GM21786 (cell line): ENCODE data around the gene FBXO21.
"Not testable (repeated sequence)": the region's sequence is repeated elsewhere in the genome, so short reads cannot be mapped to it uniquely, and the experiment has no call there.

Source experiments
- ATAC-seq: cut with Tn5 transposase; IDR thresholded peaks from one replicate; pipeline ENCODE4 v1.9.1; 2021; ENCODE audit not compliant: unreplicated experiment

The FBXO21 gene

DNA sequence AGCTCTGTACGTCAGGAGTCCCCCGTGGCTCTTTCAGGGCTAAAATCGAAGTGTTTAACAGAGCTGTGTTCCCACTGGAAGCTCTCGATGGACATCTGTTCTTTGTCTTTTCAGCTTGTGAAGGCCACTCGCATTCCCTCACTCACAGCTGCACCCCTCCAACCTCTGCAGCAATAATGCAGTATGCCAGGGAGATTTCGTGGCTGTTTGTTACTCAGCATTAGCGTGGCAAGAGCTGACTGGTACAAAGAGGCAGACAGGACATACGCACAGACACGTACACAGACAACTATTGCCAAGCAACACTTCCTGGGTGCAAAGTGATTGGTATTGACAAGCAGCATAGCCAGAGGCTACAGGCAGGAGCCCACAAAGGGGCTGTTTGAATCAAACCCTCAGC is 11.8 kb upstream of the FBXO21 start:
- ATAC-seq, result no peak

DNA sequence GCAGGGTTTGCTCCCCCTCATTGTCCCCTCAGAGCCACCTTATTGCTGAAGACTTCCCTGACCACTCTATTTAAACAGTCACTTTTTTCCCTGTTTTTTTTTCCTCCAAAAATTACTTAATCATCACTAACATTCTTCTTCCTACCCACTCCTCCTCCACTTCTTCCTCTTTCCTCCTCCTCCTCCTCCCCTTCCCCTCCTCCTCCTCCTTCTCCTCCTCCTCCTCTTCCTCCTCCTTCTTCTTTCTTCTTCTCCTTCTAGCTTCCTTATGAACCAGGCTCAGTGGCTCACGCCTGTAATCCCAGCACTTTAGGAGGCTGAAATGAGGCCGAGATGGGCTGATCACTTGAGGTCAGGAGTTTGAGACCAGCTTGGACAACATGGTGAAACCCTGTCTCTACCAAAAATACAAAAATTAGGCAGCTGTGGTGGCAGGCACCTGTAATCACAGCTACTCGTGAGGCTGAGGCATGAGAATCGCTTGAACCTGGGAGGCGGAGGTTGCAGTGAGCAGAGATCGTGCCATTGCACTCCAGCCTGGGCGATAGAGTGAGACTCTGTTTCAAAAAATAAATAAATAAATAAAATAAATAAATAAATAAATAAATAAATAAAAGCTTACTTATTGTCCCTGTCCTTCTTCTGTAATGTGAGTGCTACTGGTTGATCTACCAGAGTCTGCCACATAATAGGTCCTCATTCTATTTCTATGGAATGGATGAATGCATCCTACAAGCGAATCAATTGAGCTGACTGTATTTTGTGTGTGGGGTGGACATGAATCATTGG is 9.9 kb upstream of the FBXO21 start:
- ATAC-seq, result not testable (repeated sequence)

DNA sequence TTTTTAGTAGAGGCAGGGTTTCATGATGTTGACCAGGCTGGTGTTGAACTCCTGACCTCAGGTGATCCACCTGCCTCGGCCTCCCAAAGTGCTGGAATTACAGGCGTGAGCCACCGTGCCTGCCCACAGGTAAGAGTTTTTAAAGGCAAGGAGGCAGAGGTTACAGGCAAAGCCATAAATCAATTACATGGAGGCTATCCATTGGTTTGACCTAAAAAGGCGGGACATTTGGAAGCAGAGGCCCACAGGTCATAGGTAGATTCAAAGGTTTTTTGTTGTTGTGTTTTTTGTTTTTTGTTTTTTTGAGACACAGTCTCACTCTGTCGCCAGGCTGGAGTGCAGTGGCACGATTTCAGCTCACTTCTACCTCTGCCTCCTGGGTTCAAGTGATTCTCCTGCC is 6.1 kb upstream of the FBXO21 start:
- not testable (repeated sequence) for ATAC-seq

DNA sequence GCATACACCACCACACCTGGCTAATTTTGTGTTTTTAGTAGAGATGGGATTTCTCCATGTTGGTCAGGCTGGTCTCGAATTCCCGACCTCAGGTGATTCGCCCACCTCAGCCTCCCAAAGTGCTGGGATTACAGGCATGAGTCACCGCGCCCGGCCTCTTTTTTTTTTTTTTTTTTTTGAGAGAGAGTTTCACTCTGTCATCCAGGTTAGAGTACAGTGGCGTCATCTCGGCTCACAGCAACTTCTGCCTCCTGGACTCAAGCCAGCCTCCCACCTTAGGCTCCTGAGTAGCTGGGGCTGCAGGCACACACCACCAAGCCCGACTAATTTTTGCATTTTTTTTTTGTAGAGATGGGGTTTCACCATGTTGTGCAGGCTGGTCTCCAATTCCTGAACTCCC is 4.8 kb upstream of the FBXO21 start:
- not testable (repeated sequence) for ATAC-seq

DNA sequence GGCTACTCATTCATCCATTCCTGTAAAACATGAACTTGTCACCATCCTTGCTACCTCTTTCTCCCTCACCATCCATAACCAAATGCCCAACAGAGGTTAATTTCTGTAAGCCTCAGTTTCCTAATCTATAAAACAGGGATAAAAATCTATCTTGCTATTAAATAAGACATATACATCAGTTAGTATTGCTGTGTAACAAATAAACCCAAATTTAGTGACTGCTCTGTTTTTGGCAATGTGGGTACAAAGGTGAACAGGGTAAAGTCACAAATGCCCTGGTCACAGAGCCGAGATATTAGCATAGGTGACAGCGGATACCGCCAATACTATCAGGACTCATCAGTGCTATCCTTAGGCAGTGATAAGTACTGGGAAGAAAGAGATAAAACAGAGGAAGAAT is 3.6 kb upstream of the FBXO21 start:
- no peak for ATAC-seq

DNA sequence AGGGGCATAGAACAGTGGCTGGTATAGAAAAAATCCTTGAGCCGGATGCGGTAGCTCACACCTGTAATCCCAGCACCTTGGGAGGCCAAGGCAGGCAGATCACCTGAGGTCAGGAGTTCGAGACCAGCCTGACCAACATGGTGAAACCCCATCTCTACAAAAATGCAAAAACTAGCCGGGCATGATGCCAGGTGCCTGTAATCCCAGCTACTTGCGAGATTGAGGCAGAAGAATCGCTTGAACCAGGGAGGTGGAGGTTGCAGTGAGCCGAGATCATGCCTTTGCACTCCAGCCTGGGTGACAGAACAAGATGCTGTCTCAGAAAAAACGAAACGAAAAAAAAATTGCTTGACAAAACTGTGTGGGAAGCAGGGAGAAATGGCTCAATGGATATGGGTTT is 2.3 kb upstream of the FBXO21 start:
- ATAC-seq, result not testable (repeated sequence)

GRCh38 chr12:117192057-117192456 is 1.8 kb upstream of the FBXO21 start:
- no peak for ATAC-seq

GRCh38 chr12:117189725-117190209 is 503 bp downstream of the FBXO21 start:
- peak; percentile 31 for ATAC-seq

DNA sequence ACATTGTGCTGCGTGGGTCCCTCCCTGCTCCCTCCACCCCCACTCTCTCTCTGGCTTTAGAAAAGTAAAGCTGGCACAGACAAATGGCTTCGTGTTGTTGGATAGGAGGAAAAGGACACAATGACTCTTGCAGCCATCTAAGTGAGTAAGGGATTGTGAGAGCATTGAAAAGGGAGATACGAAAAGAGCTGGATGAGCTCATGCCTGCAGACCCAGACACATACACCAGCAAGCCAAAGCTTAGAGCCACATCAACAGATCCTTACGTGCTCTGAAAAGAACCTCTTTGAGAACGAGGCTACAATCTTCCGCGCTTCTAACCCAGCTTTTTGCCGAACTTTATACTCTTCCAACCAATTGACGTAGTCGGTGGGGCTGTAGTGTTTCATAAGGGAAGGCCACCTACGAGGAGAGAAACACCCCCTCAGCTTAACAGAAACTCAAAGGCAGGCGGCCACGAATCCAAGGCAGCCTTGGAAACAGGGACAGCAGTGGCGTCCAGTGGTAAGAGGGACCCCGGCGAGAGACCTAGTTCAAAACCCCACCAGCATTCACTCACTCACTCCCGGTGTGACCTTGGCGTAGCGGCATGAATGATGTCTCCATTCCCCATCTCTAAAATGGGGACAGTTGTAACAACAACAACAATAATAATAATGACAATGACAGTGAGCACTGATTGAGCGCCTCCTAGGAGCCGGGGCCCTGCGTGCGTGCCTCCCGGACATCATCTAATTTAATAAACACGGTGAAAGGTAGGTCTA is 1.1 kb downstream of the FBXO21 start:
- ATAC-seq, result peak; percentile 19

- ATAC-seq, result no peak
Observed at GRCh38 chr12:117188121-117188665, 2.1 kb downstream of the FBXO21 start.

DNA sequence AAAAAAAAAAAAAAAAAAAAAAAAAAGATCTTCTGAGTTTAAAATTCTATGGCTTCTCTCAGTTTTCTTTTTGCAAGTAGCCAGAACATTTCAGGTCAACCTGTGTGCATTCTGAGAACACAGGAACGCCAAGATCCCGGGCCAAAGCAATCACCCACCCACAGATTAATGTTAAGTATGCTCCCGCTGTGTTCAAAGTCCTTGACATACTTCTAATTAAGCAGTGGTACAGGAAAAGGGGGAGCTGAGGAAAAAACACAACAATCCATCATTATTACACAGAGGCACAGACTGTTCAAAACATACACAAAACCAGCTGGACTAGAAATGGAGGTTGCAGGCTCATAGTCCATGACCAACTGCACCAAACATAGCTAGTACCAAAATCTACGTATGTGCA is 2.8 kb downstream of the FBXO21 start:
- ATAC-seq, result no peak

- no peak for ATAC-seq
Observed at GRCh38 chr12:117182866-117183265, 7.4 kb downstream of the FBXO21 start.

GRCh38 chr12:117181468-117181843 is 8.8 kb downstream of the FBXO21 start:
- not testable (repeated sequence) for ATAC-seq

DNA sequence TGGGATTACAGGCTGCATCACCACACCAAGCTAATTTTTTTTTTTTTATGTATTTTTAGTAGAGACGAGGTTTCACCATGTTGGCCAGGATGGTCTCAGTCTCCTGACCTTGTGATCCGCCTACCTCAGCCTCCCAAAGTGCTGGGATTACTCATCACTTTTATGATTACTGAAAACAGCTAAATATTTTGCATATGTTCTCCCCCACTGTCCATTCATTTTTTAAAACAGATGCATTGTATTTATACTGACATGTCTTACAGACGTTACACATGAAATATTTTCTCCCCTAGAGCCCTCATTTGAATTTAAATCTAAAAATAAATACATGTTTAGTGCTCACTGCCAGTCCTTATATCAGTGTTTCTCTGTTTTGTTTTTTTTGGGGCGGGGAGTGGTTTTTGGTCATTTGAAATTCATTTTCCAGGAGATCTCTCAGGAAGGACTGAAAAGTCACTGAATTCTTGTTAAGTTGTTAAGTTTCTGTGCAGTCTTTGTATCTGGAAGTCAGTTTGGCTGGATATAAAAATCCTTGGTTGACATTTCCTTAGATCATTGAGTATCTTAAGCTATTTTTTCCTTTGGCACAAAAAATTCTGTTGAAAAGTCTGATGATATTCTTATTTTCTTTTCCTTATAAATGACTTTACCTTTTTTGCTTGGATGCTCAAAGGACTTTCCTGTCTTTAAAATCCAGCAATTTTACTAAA is 9.4 kb downstream of the FBXO21 start:
- ATAC-seq, result no peak

DNA sequence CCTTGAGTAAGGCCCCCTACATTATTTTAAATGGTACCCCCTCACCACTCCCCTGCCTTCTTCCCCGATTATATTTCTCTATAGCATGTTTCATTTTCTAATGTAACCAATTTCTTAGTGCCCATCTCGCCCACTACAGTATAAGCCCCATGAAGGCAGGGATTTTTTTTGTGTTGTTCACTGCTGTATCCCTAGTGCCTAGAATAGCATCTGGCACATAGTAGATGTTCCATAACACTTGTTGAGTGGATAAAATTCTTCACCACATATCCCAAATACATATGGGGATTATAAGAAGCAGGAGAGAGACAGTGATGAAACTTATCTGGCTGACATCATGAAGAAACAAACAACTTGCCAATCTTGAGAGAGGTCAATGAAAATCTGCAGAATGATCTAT is 11.5 kb downstream of the FBXO21 start:
- ATAC-seq, result no peak

DNA sequence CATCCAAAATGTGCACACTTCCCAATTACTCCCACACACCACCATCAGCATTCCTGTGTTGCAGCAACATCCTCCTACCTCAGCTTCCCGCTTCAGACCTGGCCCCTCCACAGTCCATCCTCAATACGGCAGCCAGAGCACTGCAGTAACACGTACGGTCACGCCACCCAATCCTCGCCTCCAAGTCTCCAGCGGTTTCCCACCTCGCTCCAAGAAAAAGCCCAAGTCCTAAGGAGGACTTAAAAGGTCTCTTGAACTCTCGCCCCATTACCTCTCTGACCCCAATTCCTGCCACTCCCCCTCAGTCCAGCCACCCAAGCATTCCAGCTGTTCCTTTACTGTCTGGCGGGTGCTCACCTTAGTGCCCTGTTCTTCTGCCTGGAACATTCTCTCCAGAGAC is 12.0 kb downstream of the FBXO21 start:
- no peak for ATAC-seq

DNA sequence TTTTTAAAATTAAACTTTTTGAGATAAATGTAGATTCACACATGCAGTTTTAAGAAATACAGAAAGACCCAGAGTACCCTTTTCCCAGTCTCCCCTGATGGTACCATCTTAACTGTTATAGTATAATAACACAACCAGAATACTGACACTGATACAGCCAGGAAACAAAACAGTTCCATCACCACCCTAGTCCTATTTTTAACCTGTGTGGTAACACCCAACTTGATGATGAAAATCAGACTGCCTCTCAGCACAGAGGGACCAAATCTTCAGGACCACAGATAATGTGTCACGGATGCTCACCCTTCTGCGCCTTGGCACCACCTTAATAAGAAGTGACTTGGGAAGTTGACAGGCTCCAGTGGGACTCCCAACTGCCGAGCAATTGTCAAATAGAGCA is 18.1 kb downstream of the FBXO21 start:
- no peak for ATAC-seq

DNA sequence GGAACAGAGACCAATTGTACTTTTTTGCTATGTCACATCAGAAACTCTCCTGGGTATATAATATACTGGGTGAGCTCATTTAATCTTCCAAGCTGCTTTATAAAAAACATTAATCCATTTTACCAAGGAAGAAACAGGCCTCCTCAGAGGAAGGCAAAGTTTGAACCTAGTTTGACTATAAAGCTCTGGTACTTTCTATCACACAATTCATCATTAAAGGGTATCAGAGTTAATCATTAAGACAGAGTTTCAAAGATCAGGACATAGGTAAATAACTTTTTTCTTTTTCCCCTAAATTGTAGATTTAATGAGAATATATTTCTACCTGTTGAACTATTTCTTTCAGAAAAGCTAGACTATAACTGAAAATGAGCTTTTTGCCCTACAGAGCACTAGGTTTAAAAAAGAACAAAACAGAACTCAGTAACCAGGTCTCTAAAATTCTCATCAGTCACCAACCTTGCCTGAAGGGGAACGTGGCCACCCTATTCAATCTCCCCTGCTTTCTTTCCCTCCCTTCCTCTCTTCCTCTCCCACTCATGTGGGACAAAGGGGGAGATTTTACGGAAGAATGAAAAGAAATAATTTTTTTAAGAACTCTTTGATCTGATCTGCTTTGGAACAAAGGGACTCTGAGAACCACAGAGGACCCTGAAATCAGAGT is 18.6 kb downstream of the FBXO21 start:
- no peak for ATAC-seq

- ATAC-seq, result no peak
Observed at GRCh38 chr12:117169548-117169947, 20.7 kb downstream of the FBXO21 start.

GRCh38 chr12:117168976-117169375 is 21.3 kb downstream of the FBXO21 start:
- ATAC-seq, result no peak

DNA sequence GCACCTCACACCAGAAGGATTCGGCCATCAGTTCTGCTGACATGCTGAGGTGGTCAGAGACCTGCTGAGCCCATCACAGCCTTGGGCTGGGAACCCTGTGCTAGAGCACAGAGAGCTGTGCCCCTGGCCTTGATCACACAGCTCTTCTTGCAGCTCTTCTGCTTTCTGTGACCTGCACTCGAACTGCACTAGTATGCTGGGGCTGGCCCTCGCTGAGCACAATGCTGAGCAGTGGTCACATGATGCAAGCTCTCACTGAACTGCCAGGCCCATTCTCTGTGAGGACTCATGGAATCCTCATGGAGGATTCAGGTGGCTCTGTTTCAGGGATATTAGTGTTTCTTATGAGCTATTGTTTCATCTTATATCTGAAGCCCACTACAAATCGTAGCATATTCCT is 22.5 kb downstream of the FBXO21 start:
- ATAC-seq, result no peak
